ENCODE measurements around the gene DIDO1. TPM values are rescaled to one million over a fixed set of nuclear protein-coding genes. Genes with fewer than 3 reads are reported as not detected.

DIDO1 gene
- total and polyA plus RNA-seq, 8 donors = 38.1 to 65.9 (median 58.5) TPM

GRCh38 chr20:62956387-62957135, 30.3 kb upstream of the DIDO1 start:
- no peak for ATAC-seq
- Histone ChIP-seq H3K9me3 (no peaks in the 10 kb centered on the region), H3K27ac (no peak overlapping the region), H3K27me3 (no peaks in the 10 kb centered on the region), H3K4me1 (peaks cover 17 to 33% of the 10 kb centered on the region in 2 donors), H3K36me3 (peaks cover 0 to 21% of the 10 kb centered on the region in 2 donors), H3K4me3 (no peak overlapping the region)
- no peak for TF ChIP-seq CTCF (IDR thresholded peaks at IDR 0.05)
- DNase-seq = peak in 1 of 4 donors; percentile 68
- intact Hi-C loops (cut with DNase I) = no loop called here

GRCh38 chr20:62955519-62956386, 29.4 kb upstream of the DIDO1 start:
- intact Hi-C loops (cut with DNase I) = no loop called here

GRCh38 chr20:62953839-62954703, 27.8 kb upstream of the DIDO1 start:
- peak overlapping the region; percentile 16 to 47 for H3K4me3 ChIP-seq

More at GRCh38 chr20:62955519-62956386, 29.4 kb upstream of the DIDO1 start:
- no peaks in the 10 kb centered on the region for H3K9me3 ChIP-seq
- peaks cover 17 to 38% of the 10 kb centered on the region in 2 donors for H3K4me1 ChIP-seq
- H3K27me3 ChIP-seq = no peaks in the 10 kb centered on the region
- H3K36me3 ChIP-seq = peaks cover 0 to 19% of the 10 kb centered on the region in 2 donors
- no peak for ATAC-seq
- H3K27ac ChIP-seq = no peak overlapping the region
- no peak overlapping the region for H3K4me3 ChIP-seq
- no peak for TF ChIP-seq CTCF (IDR thresholded peaks at IDR 0.05)
- DNase-seq = no peak

More at GRCh38 chr20:62953839-62954703, 27.8 kb upstream of the DIDO1 start:
- H3K27me3 ChIP-seq = no peaks in the 10 kb centered on the region
- intact Hi-C loops (cut with DNase I) = no loop called here
- ATAC-seq (peak; percentile 85), DNase-seq (peak; percentile 52 to 91 (median 86))
- H3K36me3 ChIP-seq = peaks cover 0 to 32% of the 10 kb centered on the region in 2 donors
- peaks cover 17 to 38% of the 10 kb centered on the region in 2 donors for H3K4me1 ChIP-seq
- no peak for TF ChIP-seq CTCF (IDR thresholded peaks at IDR 0.05)
- H3K27ac ChIP-seq = peak overlapping the region; percentile 76 to 86
- no peaks in the 10 kb centered on the region for H3K9me3 ChIP-seq
